HepG2 (cell line): ENCODE results near the gene PANK2. TPM values are rescaled to one million over a fixed set of nuclear protein-coding genes. Genes with fewer than 3 reads are reported as not detected.
A peak's percentile ranks its signal among the peaks of the same experiment; 100 is the strongest.

Experiments
- CEBPG ChIP-seq: IDR thresholded peaks from 2 replicates; pipeline ENCODE4 v1.6.1; 2016
- DDIT3 ChIP-seq: sonication (generic); formaldehyde crosslinking; IDR thresholded peaks from 2 replicates; pipeline ENCODE4 v1.4.0; 2020; ENCODE audit warnings: mild to moderate bottlenecking, missing genetic modification reagents
- ELK4 ChIP-seq: sonication (generic); formaldehyde crosslinking; IDR thresholded peaks from 2 replicates; pipeline ENCODE4 v1.9.0; 2021; ENCODE audit warnings: missing genetic modification reagents, borderline replicate concordance
- FOXJ3 ChIP-seq: sonication (generic); formaldehyde crosslinking; IDR thresholded peaks from 2 replicates; pipeline ENCODE4 v1.4.0; 2020; ENCODE audit warnings: missing genetic modification reagents, mild to moderate bottlenecking, borderline replicate concordance
- IRF1 ChIP-seq: sonication (generic); formaldehyde crosslinking; IDR thresholded peaks from 2 replicates; pipeline ENCODE4 v1.4.0; 2020; ENCODE audit warnings: low read depth, mild to moderate bottlenecking, missing genetic modification reagents
- LRRFIP1 ChIP-seq: sonication (generic); formaldehyde crosslinking; conservative IDR thresholded peaks from 2 replicates; pipeline ENCODE4 v1.4.0; 2020; ENCODE audit warnings: missing genetic modification reagents
- MED13 ChIP-seq: sonication (generic); formaldehyde crosslinking; IDR thresholded peaks from 2 replicates; pipeline ENCODE4 v1.5.0; 2020; ENCODE audit warnings: missing genetic modification reagents
- NR2F2 ChIP-seq: IDR thresholded peaks from 2 replicates; pipeline ENCODE4 v1.6.1; 2012; ENCODE audit warnings: low read depth, inconsistent platforms, borderline replicate concordance
- NR2F6 ChIP-seq, 2 experiments: IDR thresholded peaks; 2 replicates each; pipeline ENCODE4 v1.6.1; 2016; ENCODE audit warnings: antibody characterized with exemption in 1 of 2, mild to moderate bottlenecking in 1 of 2
- SMAD3 ChIP-seq: sonication (generic); formaldehyde crosslinking; IDR thresholded peaks from 2 replicates; pipeline ENCODE4 v1.4.0; 2020; ENCODE audit warnings: missing genetic modification reagents
- SMARCC2 ChIP-seq: fragments of 450-650 bp; IDR thresholded peaks from 2 replicates; pipeline ENCODE4 v1.6.1; 2017; ENCODE audit warnings: antibody characterized with exemption, mild to moderate bottlenecking
- ZFP91 ChIP-seq: sonication (generic); formaldehyde crosslinking; IDR thresholded peaks from 2 replicates; pipeline ENCODE4 v1.9.0; 2022; ENCODE audit warnings: missing genetic modification reagents, mild to moderate bottlenecking, borderline replicate concordance
- ZNF264 ChIP-seq: sonication (generic); formaldehyde crosslinking; IDR thresholded peaks from 2 replicates; pipeline ENCODE4 v1.4.0; 2020; ENCODE audit warnings: missing genetic modification reagents
- ZNF292 ChIP-seq: sonication (generic); formaldehyde crosslinking; IDR thresholded peaks from 2 replicates; pipeline ENCODE4 v1.8.1; 2022; ENCODE audit warnings: mild to moderate bottlenecking, low read depth, missing genetic modification reagents, borderline replicate concordance
- ZNF33B ChIP-seq: sonication (generic); formaldehyde crosslinking; IDR thresholded peaks from 2 replicates; pipeline ENCODE4 v1.5.1; 2020; ENCODE audit warnings: mild to moderate bottlenecking, missing genetic modification reagents
- ZNF510 ChIP-seq: sonication (generic); formaldehyde crosslinking; IDR thresholded peaks from 2 replicates; pipeline ENCODE4 v1.4.0; 2020; ENCODE audit warnings: low read depth, mild to moderate bottlenecking, missing genetic modification reagents
- ZNF589 ChIP-seq: sonication (generic); formaldehyde crosslinking; conservative IDR thresholded peaks from 2 replicates; pipeline ENCODE4 v1.8.0; 2022; ENCODE audit warnings: mild to moderate bottlenecking, moderate library complexity, missing genetic modification reagents
- ZNF740 ChIP-seq: sonication (generic); formaldehyde crosslinking; IDR thresholded peaks from 2 replicates; pipeline ENCODE4 v1.4.0; 2020; ENCODE audit warnings: missing genetic modification reagents
- ZZZ3 ChIP-seq: sonication (generic); formaldehyde crosslinking; IDR thresholded peaks from 2 replicates; pipeline ENCODE4 v1.4.0; 2020; ENCODE audit warnings: missing genetic modification reagents, mild to moderate bottlenecking, borderline replicate concordance
- polyA plus RNA-seq, 8 experiments: library from polyadenylated mRNA; depleted of rRNA in 3 of 8; stranded (reverse) in 7 of 8; unstranded in 1 of 8; fragments of >200 nt; fragmentation: Illumina TruSeq in 4 of 8; extraction: Trizol in 4 of 8; gene quantifications; 2 replicates each; pipeline versions ENCODE4 v1.2.1 to v1.2.3, GENCODE V29; 2011 to 2016; ENCODE audit warnings: low read depth in 4 of 8, missing spikeins in 1 of 8, mixed read lengths in 1 of 8; ENCODE audit not compliant: insufficient read depth in 1 of 8
- total RNA-seq, 5 experiments: library from RNA; depleted of rRNA; stranded (reverse); fragments of >200 nt; fragmentation: Illumina TruSeq; extraction: Trizol; gene quantifications; 2 replicates each; pipeline ENCODE4 v1.2.3, GENCODE V29; 2016; ENCODE audit warnings: low read depth in 1 of 5

Gene PANK2
- total and polyA plus RNA-seq, 2 of the 13 experiments (the other 11 are each of a cell fraction or from before 2014, with no cell fraction given): 39.2 to 123 TPM

- TF ChIP-seq ELK4 (CRISPR knock-in tag): no peak
- peak; percentile 82; the same call in 1 of the 2 replicates for TF ChIP-seq ZNF740 (CRISPR knock-in tag)
- peak; percentile 72; the same call in 1 of the 2 replicates for TF ChIP-seq ZZZ3
- no peak for TF ChIP-seq LRRFIP1 (CRISPR knock-in tag)
- TF ChIP-seq ZNF264: no peak; the same call in 1 of the 2 replicates
- TF ChIP-seq NR2F2: peak; percentile 57; the same call in 1 of the 2 replicates
- peak; percentile 48; the same call in 1 of the 2 replicates for TF ChIP-seq NR2F6 (IDR thresholded peaks at IDR 0.05)
- TF ChIP-seq NR2F6 (CRISPR knock-in tag; IDR thresholded peaks at IDR 0.05): peak; percentile 78
- TF ChIP-seq DDIT3 (CRISPR knock-in tag): no peak
- peak; percentile 63 for TF ChIP-seq ZNF510 (CRISPR knock-in tag)
- peak; percentile 96 for TF ChIP-seq ZFP91
- peak; percentile 65 for TF ChIP-seq SMAD3
- TF ChIP-seq IRF1: no peak; the same call in 1 of the 2 replicates
- peak; percentile 91; the same call in 1 of the 2 replicates for TF ChIP-seq ZNF292 (CRISPR knock-in tag)
- no peak for TF ChIP-seq FOXJ3 (CRISPR knock-in tag)
- no peak for TF ChIP-seq SMARCC2
- peak; percentile 91 for TF ChIP-seq MED13
- TF ChIP-seq CEBPG: peak; percentile 75
- peak; percentile 81 for TF ChIP-seq ZNF33B (CRISPR knock-in tag)
- TF ChIP-seq ZNF589 (CRISPR knock-in tag): peak; percentile 83
Measured at GRCh38 chr20:3888622-3889488, at the start of gene PANK2 (continued).
